NB4 (cell line): Measurements from ENCODE around the gene DAB1.

ENCODE experiments used
- DNase-seq: peaks from one replicate; pipeline ENCODE4 v3.0.0; 2010; ENCODE audit warnings: low read depth
- H3K4me3 ChIP-seq: one replicate; pipeline ENCODE4 v1.5.1; 2011; ENCODE audit warnings: mild to moderate bottlenecking, low read depth, low read length, moderate library complexity
- CTCF ChIP-seq: IDR thresholded peaks from one replicate; pipeline ENCODE4 v1.5.1; 2012; ENCODE audit warnings: low read depth, low read length
- MAX ChIP-seq: IDR thresholded peaks from 2 replicates; pipeline ENCODE4 v1.6.1; 2011; ENCODE audit warnings: low read depth, low read length
- MYC ChIP-seq: IDR thresholded peaks from 2 replicates; pipeline ENCODE4 v1.6.1; 2011; ENCODE audit warnings: low read depth, low read length
- POLR2A ChIP-seq: IDR thresholded peaks from 2 replicates; pipeline ENCODE4 v1.6.1; 2011; ENCODE audit warnings: mild to moderate bottlenecking; ENCODE audit not compliant: insufficient read length; ENCODE audit errors: extremely low read depth

Gene DAB1

GRCh38 chr1:57003398-57004139, 420.3 kb downstream of the DAB1 start:
- TF ChIP-seq POLR2A (no peak), CTCF (no peak), MAX (no peak), MYC (no peak)
- no peak overlapping the region for H3K4me3 ChIP-seq
- DNase-seq = no peak

GRCh38 chr1:56995414-56996100, 428.3 kb downstream of the DAB1 start:
- TF ChIP-seq MYC = no peak
- TF ChIP-seq CTCF = no peak
- no peak for TF ChIP-seq MAX
- TF ChIP-seq POLR2A = no peak
- no peak overlapping the region for H3K4me3 ChIP-seq
- DNase-seq = no peak

GRCh38 chr1:56993475-56993874, 430.4 kb downstream of the DAB1 start:
- no peak overlapping the region for H3K4me3 ChIP-seq
- no peak for TF ChIP-seq CTCF
- no peak for TF ChIP-seq POLR2A
- TF ChIP-seq MAX = no peak
- no peak for TF ChIP-seq MYC
- DNase-seq = no peak

GRCh38 chr1:56992318-56993125, 431.3 kb downstream of the DAB1 start:
- no peak for TF ChIP-seq POLR2A
- no peak for TF ChIP-seq CTCF
- no peak for TF ChIP-seq MAX
- no peak for TF ChIP-seq MYC
- no peak for DNase-seq
- no peak overlapping the region for H3K4me3 ChIP-seq

- TF ChIP-seq MYC (no peak), POLR2A (no peak), CTCF (no peak), MAX (no peak)
- no peak overlapping the region for H3K4me3 ChIP-seq
- DNase-seq = no peak
These were observed 432.3 kb downstream of the DAB1 start for GRCh38 chr1:56991576-56991975.
